ENCODE measurements around the gene TSPAN16. TPM values are rescaled to one million over a fixed set of nuclear protein-coding genes. Genes with fewer than 3 reads are reported as not detected.

Gene TSPAN16
- total and polyA plus RNA-seq, 2 of the 13 experiments (the other 11 are each of a cell fraction or from before 2014, with no cell fraction given): not detected

DNA sequence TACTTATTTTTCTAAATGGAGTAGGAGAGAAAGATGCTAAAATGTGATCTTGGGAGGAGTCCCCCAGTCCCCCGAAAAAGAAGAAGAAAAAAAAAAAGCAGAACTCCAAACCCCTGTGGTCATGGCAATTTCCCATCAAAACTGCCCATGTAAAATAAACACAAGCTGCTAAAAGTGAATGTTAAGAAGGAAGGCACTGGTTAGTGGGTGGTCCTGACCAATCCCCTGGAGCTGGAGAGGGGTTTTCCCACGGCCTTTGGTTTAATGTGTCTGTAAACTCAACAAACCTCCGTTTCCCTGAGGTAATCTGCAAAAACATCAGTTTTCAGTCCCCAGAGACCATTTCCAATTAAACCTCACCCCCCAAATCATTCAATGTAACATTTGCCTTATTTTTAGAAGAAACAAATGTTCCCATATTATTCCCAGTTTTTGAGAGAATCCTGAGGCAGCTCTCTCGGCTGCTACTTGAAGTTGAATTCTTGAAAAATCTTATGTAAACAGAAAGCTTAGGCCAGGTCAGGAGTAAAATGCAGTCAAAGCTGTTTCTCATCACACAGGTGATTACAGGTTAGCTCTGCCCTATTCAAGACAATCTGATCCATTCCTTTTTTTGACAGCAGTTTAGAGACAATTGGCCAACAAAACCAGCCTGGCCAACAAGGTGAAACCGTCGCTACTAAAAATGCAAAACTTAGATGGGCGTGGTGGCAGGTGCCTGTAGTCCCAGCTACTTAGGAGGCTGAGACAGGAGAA is 26.5 kb downstream of the TSPAN16 start:
- TF ChIP-seq ZNF335 (CRISPR knock-in tag; IDR thresholded peaks at IDR 0.05) (no peak), TEAD2 (CRISPR knock-in tag; IDR thresholded peaks at IDR 0.05) (no peak), KLF16 (CRISPR knock-in tag; IDR thresholded peaks at IDR 0.05) (no peak), SIN3A (IDR thresholded peaks at IDR 0.05; ENCODE audit: borderline replicate concordance, low read depth, low read length) (no peak), CREM (IDR thresholded peaks at IDR 0.05) (no peak), CREM (CRISPR knock-in tag; IDR thresholded peaks at IDR 0.05) (no peak), HNF4A (CRISPR knock-in tag; IDR thresholded peaks at IDR 0.05) (no peak), SALL2 (CRISPR knock-in tag; IDR thresholded peaks at IDR 0.05) (no peak), ATM (IDR thresholded peaks at IDR 0.05; ENCODE audit: borderline replicate concordance) (no peak)
- TF ChIP-seq, protein P1, sequence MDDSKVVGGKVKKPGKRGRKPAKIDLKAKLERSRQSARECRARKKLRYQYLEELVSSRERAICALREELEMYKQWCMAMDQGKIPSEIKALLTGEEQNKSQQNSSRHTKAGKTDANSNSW (CRISPR knock-in tag; IDR thresholded peaks at IDR 0.05; ENCODE audit: borderline replicate concordance): no peak
- TF ChIP-seq, protein P2, sequence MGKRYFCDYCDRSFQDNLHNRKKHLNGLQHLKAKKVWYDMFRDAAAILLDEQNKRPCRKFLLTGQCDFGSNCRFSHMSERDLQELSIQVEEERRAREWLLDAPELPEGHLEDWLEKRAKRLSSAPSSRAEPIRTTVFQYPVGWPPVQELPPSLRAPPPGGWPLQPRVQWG (CRISPR knock-in tag; IDR thresholded peaks at IDR 0.05; ENCODE audit: borderline replicate concordance, low read depth): no peak
- Histone ChIP-seq H2AFZ (ENCODE audit: low read length) (no peak overlapping the region), H3K4me1 (ENCODE audit: insufficient read depth, low read length) (peaks cover 38% of the 10 kb centered on the region), H3K4me2 (ENCODE audit: low read depth, low read length) (no peak overlapping the region), H3K36me3 (replicated peaks in 1 of 2; ENCODE audit: control insufficient read depth in 1 of 2, insufficient read depth in 2 of 2, low read length in 2 of 2) (no peaks in the 10 kb centered on the region), H3K4me3 (replicated peaks in 1 of 3; ENCODE audit: insufficient read depth in 1 of 3, low read depth in 2 of 3, low read length in 3 of 3) (no peak overlapping the region), H3K9ac (ENCODE audit: insufficient read depth, low read depth, low read length) (no peak overlapping the region), H3K27me3 (ENCODE audit: control insufficient read depth in 1 of 2, insufficient read depth in 2 of 2, low read length in 2 of 2) (peaks cover 0 to 2% of the 10 kb centered on the region in 2 experiments; a peak in 1 of 5 replicates), H4K20me1 (ENCODE audit: insufficient read depth, low read length) (no peaks in the 10 kb centered on the region), H3K27ac (ENCODE audit: extremely low read length, insufficient read depth, low read length) (no peak overlapping the region), H3K9me3 (ENCODE audit: low read length) (no peaks in the 10 kb centered on the region), H3K79me2 (ENCODE audit: insufficient read depth, low read length) (no peaks in the 10 kb centered on the region)
- ChIA-PET CTCF (ENCODE audit: low intra/inter-chr PET ratio, low total read pairs) (no interaction called here), POLR2A (interaction anchor here (0.9 to 1.7 kb wide), 3 partner anchors 18 to 59 kb away, joined by 3 to 6 read pairs (median 4); partner anchors contain the start of genes CCDC159 and TMEM205)
- intact Hi-C loops (cut with micrococcal nuclease; ENCODE audit: unreplicated experiment) (no loop called here), in situ Hi-C loops (cut with HindIII; ENCODE audit: extremely low pct_ligation_motif_present, low pct_unique_long_range_greater_than_20kb) (no loop called here)
- ATAC-seq (no peak), DNase-seq (ENCODE audit: low spot score) (no peak), FAIRE-seq (no peak)
- TSS peak; percentile 61 for BruUV-seq (replicated peaks)
- WGBS (ENCODE audit: low lambda C conversion rate): 30% methylated on average over 7 of the region's 7 CpGs
